WTC11 (cell line): ENCODE results near the gene HTT-AS. TPM values are rescaled to one million over a fixed set of nuclear protein-coding genes. Genes with fewer than 3 reads are reported as not detected.

Source experiments
- ATAC-seq: fragments of 200-7000 bp; cut with Tn5 transposase; 2 replicates; pipeline ENCODE4 v1.10.0; 2021; ENCODE audit warnings: mild to moderate bottlenecking, moderate library complexity
- CTCF ChIA-PET: fragments of 300-600 bp; sonication (Branson Sonifier 250); formaldehyde crosslinking; loops from one replicate; lab custom pipeline; 2021; ENCODE audit warnings: antibody characterized with exemption; lab: Charles Lee
- POLR2A ChIA-PET: fragments of 350-600 bp; sonication (Branson Sonifier 250); formaldehyde crosslinking; loops from one replicate; lab custom pipeline; 2021; ENCODE audit warnings: antibody characterized with exemption; lab: Charles Lee
- DNase-seq: peaks from one replicate; pipeline ENCODE4 v3.0.0; 2021; ENCODE audit warnings: low spot score
- H3K27ac Mint-ChIP-seq: 2 replicates; pipeline ENCODE4 v1.8.0; 2021; ENCODE audit warnings: mixed read lengths
- H3K27me3 Mint-ChIP-seq: 2 replicates; pipeline ENCODE4 v1.8.0; 2021; ENCODE audit warnings: low read depth, mild to moderate bottlenecking, moderate library complexity, mixed read lengths
- H3K36me3 Mint-ChIP-seq: 2 replicates; pipeline ENCODE4 v1.8.0; 2021; ENCODE audit warnings: mixed read lengths
- H3K4me1 Mint-ChIP-seq: 2 replicates; pipeline ENCODE4 v1.8.0; 2022; ENCODE audit warnings: mixed read lengths
- H3K4me3 Mint-ChIP-seq: 2 replicates; pipeline ENCODE4 v1.8.0; 2021; ENCODE audit warnings: mild to moderate bottlenecking, moderate library complexity, mixed read lengths
- H3K9me3 Mint-ChIP-seq: 2 replicates; pipeline ENCODE4 v1.8.0; 2021; ENCODE audit warnings: mixed read lengths
- AR ChIP-seq: fragments of 250-450 bp; sonication (Bioruptor Pico); IDR thresholded peaks from 2 replicates; pipeline ENCODE4 v1.9.0; 2021; ENCODE audit warnings: mild to moderate bottlenecking
- E2F4 ChIP-seq: sonication (generic); formaldehyde crosslinking; IDR thresholded peaks from 2 replicates; pipeline ENCODE4 v1.8.1; 2022; ENCODE audit warnings: low read depth, mild to moderate bottlenecking, moderate library complexity, missing genetic modification reagents, borderline replicate concordance
- E2F5 ChIP-seq: sonication (generic); formaldehyde crosslinking; IDR thresholded peaks from 2 replicates; pipeline ENCODE4 v1.8.1; 2022; ENCODE audit warnings: mild to moderate bottlenecking, moderate library complexity, missing genetic modification reagents
- ELF4 ChIP-seq: sonication (generic); formaldehyde crosslinking; IDR thresholded peaks from 2 replicates; pipeline ENCODE4 v1.8.1; 2022; ENCODE audit warnings: low read depth, mild to moderate bottlenecking, moderate library complexity, missing genetic modification reagents
- EMX1 ChIP-seq: fragments of 250-450 bp; sonication (Bioruptor Pico); IDR thresholded peaks from 2 replicates; pipeline ENCODE4 v1.8.0; 2021; ENCODE audit warnings: mild to moderate bottlenecking
- ESRRA ChIP-seq: sonication (generic); formaldehyde crosslinking; IDR thresholded peaks from 2 replicates; pipeline ENCODE4 v1.8.1; 2022; ENCODE audit warnings: mild to moderate bottlenecking, missing genetic modification reagents, borderline replicate concordance
- ETV6 ChIP-seq: sonication (generic); formaldehyde crosslinking; IDR thresholded peaks from 2 replicates; pipeline ENCODE4 v1.8.1; 2022; ENCODE audit warnings: mild to moderate bottlenecking, missing genetic modification reagents
- GRHL2 ChIP-seq: fragments of 250-450 bp; sonication (Bioruptor Pico); IDR thresholded peaks from 2 replicates; pipeline ENCODE4 v1.8.0; 2022; ENCODE audit warnings: mild to moderate bottlenecking, moderate library complexity; ENCODE audit not compliant: insufficient replicate concordance, severe bottlenecking
- MYBL2 ChIP-seq: sonication (generic); formaldehyde crosslinking; IDR thresholded peaks from 2 replicates; pipeline ENCODE4 v1.8.1; 2023; ENCODE audit warnings: mild to moderate bottlenecking, moderate library complexity, missing genetic modification reagents
- NR1H2 ChIP-seq: sonication (generic); formaldehyde crosslinking; IDR thresholded peaks from 2 replicates; pipeline ENCODE4 v1.9.0; 2021; ENCODE audit warnings: mild to moderate bottlenecking, moderate library complexity, missing genetic modification reagents
- NR2C2 ChIP-seq: sonication (generic); formaldehyde crosslinking; IDR thresholded peaks from 2 replicates; pipeline ENCODE4 v1.8.0; 2022; ENCODE audit warnings: mild to moderate bottlenecking, missing genetic modification reagents
- PREB ChIP-seq: sonication (generic); formaldehyde crosslinking; IDR thresholded peaks from 2 replicates; pipeline ENCODE4 v1.8.1; 2022; ENCODE audit warnings: mild to moderate bottlenecking, missing genetic modification reagents, moderate library complexity, borderline replicate concordance
- RORB ChIP-seq: fragments of 250-450 bp; sonication (Bioruptor Pico); IDR thresholded peaks from 2 replicates; pipeline ENCODE4 v1.9.0; 2021; ENCODE audit warnings: mild to moderate bottlenecking
- TCF7 ChIP-seq: sonication (generic); formaldehyde crosslinking; IDR thresholded peaks from 2 replicates; pipeline ENCODE4 v1.8.0; 2022; ENCODE audit warnings: mild to moderate bottlenecking, low read depth, missing genetic modification reagents, moderate library complexity
- TEAD1 ChIP-seq: sonication (generic); formaldehyde crosslinking; IDR thresholded peaks from 2 replicates; pipeline ENCODE4 v1.8.0; 2022; ENCODE audit warnings: mild to moderate bottlenecking, missing genetic modification reagents
- ZMAT4 ChIP-seq: fragments of 250-450 bp; sonication (Bioruptor Pico); IDR thresholded peaks from 2 replicates; pipeline ENCODE4 v1.9.0; 2021; ENCODE audit warnings: mild to moderate bottlenecking
- ZNF317 ChIP-seq: sonication (generic); formaldehyde crosslinking; IDR thresholded peaks from 2 replicates; pipeline ENCODE4 v1.8.1; 2023; ENCODE audit warnings: low read depth, mild to moderate bottlenecking, moderate library complexity, missing genetic modification reagents, borderline replicate concordance
- ZNF423 ChIP-seq: fragments of 250-450 bp; sonication (Bioruptor Pico); IDR thresholded peaks from 2 replicates; pipeline ENCODE4 v2.1.2; 2022; ENCODE audit warnings: mild to moderate bottlenecking, moderate library complexity
- ZNF512 ChIP-seq: sonication (generic); formaldehyde crosslinking; IDR thresholded peaks from 2 replicates; pipeline ENCODE4 v1.8.1; 2022; ENCODE audit warnings: missing genetic modification reagents, borderline replicate concordance
- total RNA-seq: library from RNA; stranded (reverse); gene quantifications from 3 replicates; pipeline ENCODE4 v1.2.3, GENCODE V29; 2021
- TF ChIP-seq, protein P1 (sequence below): sonication (generic); formaldehyde crosslinking; IDR thresholded peaks from 2 replicates; pipeline ENCODE4 v1.8.0; 2022; ENCODE audit warnings: missing genetic modification reagents

Gene HTT-AS
- total RNA-seq, 1 experiment from 2014 or later, result not detected

GRCh38 chr4:3022112-3022511 is 52.2 kb downstream of the HTT-AS start:
- DNase-seq, result no peak
- Mint-ChIP-seq H3K27me3 (no peaks in the 10 kb centered on the region), H3K4me3 (no peak overlapping the region), H3K4me1 (peaks cover 9% of the 10 kb centered on the region), H3K36me3 (no peaks in the 10 kb centered on the region), H3K27ac (no peak overlapping the region)
- ChIA-PET CTCF (interaction anchor here (1.6 kb wide), 1 partner anchor 13 kb away, joined by 5 read pairs; no protein-coding TSS in a partner anchor), POLR2A (no interaction called here)
- ATAC-seq, result no peak
- TF ChIP-seq PREB (CRISPR knock-in tag), result no peak
- TF ChIP-seq, all 79 proteins: peak for 0
- H3K9me3 Mint-ChIP-seq, result peaks cover 4% of the 10 kb centered on the region

DNA sequence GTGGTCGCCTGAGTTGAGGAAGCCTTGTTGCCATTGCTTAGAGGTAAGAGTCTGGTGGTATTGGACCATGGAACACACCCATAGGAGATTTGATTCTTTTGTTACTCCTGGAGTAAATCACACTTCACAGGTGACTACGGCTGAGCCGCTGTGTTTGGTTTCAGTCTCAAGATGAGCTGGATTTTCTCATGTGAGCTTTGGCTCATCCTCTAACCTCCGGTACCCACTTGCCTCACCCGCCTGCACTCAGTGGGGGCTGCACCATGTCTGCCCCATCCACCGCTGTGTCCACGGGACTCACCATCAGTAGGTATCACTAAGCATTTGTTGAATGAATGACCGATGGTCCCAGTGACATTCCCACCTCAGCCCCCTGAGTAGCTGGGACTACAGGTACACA is 52.7 kb downstream of the HTT-AS start:
- TF ChIP-seq RORB (CRISPR knock-in tag) (no peak), E2F5 (CRISPR knock-in tag) (no peak), EMX1 (CRISPR knock-in tag) (no peak), ZNF423 (no peak), GRHL2 (CRISPR knock-in tag) (no peak), NR2C2 (CRISPR knock-in tag) (no peak), ELF4 (CRISPR knock-in tag) (no peak), ZMAT4 (CRISPR knock-in tag) (no peak), MYBL2 (CRISPR knock-in tag) (no peak)
- CTCF ChIA-PET, result interaction anchor here (1.6 kb wide), 1 partner anchor 12 kb away, joined by 5 read pairs; no protein-coding TSS in a partner anchor
- Mint-ChIP-seq H3K27ac (no peak overlapping the region), H3K4me1 (peaks cover 9% of the 10 kb centered on the region), H3K4me3 (no peak overlapping the region), H3K36me3 (no peaks in the 10 kb centered on the region), H3K27me3 (no peaks in the 10 kb centered on the region), H3K9me3 (peaks cover 4% of the 10 kb centered on the region)
- POLR2A ChIA-PET, result no interaction called here
- ATAC-seq, result no peak
- DNase-seq, result no peak

DNA sequence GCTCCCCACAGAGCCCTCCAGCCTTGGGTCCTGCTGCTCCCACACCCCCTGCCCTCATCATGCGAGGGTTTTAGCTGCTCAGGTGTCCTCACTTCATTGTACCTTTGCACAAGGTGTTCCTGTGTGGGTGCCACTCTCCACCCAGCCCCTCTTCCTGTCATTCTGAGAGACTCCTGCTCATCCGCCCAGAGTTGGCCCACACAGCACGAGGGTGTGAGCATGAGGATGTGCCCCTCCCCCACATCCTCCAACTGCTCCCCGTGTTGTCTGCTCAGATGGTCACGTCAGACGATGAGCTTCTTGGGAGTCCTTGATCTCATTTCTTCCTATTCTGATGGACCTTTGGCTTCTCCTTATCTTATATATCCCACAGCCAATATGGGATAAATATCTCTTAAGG is 53.2 kb downstream of the HTT-AS start:
- Mint-ChIP-seq H3K27ac (no peak overlapping the region), H3K27me3 (no peaks in the 10 kb centered on the region), H3K9me3 (peaks cover 4% of the 10 kb centered on the region), H3K36me3 (no peaks in the 10 kb centered on the region), H3K4me3 (no peak overlapping the region), H3K4me1 (peaks cover 9% of the 10 kb centered on the region)
- no peak for DNase-seq
- ChIA-PET POLR2A (no interaction called here), CTCF (interaction anchor here (1.6 kb wide), 1 partner anchor 12 kb away, joined by 5 read pairs; no protein-coding TSS in a partner anchor)
- ATAC-seq, result no peak
- TF ChIP-seq, protein P1, sequence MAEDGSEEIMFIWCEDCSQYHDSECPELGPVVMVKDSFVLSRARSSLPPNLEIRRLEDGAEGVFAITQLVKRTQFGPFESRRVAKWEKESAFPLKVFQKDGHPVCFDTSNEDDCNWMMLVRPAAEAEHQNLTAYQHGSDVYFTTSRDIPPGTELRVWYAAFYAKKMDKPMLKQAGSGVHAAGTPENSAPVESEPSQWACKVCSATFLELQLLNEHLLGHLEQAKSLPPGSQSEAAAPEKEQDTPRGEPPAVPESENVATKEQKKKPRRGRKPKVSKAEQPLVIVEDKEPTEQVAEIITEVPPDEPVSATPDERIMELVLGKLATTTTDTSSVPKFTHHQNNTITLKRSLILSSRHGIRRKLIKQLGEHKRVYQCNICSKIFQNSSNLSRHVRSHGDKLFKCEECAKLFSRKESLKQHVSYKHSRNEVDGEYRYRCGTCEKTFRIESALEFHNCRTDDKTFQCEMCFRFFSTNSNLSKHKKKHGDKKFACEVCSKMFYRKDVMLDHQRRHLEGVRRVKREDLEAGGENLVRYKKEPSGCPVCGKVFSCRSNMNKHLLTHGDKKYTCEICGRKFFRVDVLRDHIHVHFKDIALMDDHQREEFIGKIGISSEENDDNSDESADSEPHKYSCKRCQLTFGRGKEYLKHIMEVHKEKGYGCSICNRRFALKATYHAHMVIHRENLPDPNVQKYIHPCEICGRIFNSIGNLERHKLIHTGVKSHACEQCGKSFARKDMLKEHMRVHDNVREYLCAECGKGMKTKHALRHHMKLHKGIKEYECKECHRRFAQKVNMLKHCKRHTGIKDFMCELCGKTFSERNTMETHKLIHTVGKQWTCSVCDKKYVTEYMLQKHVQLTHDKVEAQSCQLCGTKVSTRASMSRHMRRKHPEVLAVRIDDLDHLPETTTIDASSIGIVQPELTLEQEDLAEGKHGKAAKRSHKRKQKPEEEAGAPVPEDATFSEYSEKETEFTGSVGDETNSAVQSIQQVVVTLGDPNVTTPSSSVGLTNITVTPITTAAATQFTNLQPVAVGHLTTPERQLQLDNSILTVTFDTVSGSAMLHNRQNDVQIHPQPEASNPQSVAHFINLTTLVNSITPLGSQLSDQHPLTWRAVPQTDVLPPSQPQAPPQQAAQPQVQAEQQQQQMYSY, result no peak
- TF ChIP-seq TEAD1 (CRISPR knock-in tag), result no peak
- TF ChIP-seq ESRRA (CRISPR knock-in tag), result no peak
- no peak for TF ChIP-seq ETV6
- TF ChIP-seq ELF4 (CRISPR knock-in tag), result no peak
- no peak for TF ChIP-seq ZNF512 (CRISPR knock-in tag)
- no peak for TF ChIP-seq NR2C2 (CRISPR knock-in tag)
- no peak for TF ChIP-seq AR (CRISPR knock-in tag)
- no peak for TF ChIP-seq E2F4
- TF ChIP-seq TCF7 (CRISPR knock-in tag), result no peak
- TF ChIP-seq ZNF423, result no peak
- no peak for TF ChIP-seq ZNF317 (CRISPR knock-in tag)
- TF ChIP-seq NR1H2 (CRISPR knock-in tag), result no peak
